Measurements from ENCODE around the gene COA8. TPM values are rescaled to one million over a fixed set of nuclear protein-coding genes. Genes with fewer than 3 reads are reported as not detected.

Gene COA8
- total and polyA plus RNA-seq, 10 of the 15 experiments (the other 5 are each of a cell fraction or from before 2014, with no cell fraction given), result 6.1 to 69.5 (median 25.8) TPM

DNA sequence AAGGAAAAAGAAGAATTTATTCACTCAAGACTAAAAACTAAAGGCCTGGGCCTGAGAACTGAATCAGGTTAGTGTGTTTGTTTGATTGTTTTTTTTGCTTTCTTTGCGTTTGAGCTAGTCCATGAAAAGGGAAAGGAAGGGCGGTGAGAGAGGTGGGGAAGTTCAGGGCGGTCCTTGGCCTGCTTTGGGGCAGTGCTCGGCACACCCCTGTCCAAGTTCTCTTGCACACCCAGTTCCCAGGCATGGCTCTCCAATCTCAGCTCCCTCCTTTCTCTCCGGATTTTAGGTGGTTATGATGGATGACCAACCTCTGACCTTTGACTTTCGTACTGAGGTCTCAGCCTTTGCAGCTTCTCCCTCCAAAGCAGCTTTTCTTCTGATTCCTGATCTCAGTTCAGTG, 11.3 kb downstream of the COA8 start:
- no peak overlapping the region for H2AFZ ChIP-seq (ENCODE audit: control insufficient read depth, low read depth, low read length)
- H3K4me3 ChIP-seq, result no peak overlapping the region
- H3K9ac ChIP-seq (ENCODE audit: control insufficient read depth, insufficient read depth, low read length), result no peak overlapping the region
- no peaks in the 10 kb centered on the region for H3K27me3 ChIP-seq (replicated peaks in 1 of 2; ENCODE audit: control insufficient read depth in 2 of 2, insufficient read depth in 2 of 2, low read length in 1 of 2)
- TF ChIP-seq RFX5 (IDR thresholded peaks at IDR 0.05; ENCODE audit: low read depth, low read length), result no peak
- no peak for TF ChIP-seq STAT3 (IDR thresholded peaks at IDR 0.05; ENCODE audit: low read depth, low read length)
- no peak for TF ChIP-seq WRNIP1 (IDR thresholded peaks at IDR 0.05; ENCODE audit: borderline replicate concordance, low read depth, low read length)
- TF ChIP-seq SMAD1 (IDR thresholded peaks at IDR 0.05; ENCODE audit: low read depth, partially characterized antibody), result no peak
- no peak for TF ChIP-seq EED (IDR thresholded peaks at IDR 0.05; ENCODE audit: low read depth)
- TF ChIP-seq, protein P1, sequence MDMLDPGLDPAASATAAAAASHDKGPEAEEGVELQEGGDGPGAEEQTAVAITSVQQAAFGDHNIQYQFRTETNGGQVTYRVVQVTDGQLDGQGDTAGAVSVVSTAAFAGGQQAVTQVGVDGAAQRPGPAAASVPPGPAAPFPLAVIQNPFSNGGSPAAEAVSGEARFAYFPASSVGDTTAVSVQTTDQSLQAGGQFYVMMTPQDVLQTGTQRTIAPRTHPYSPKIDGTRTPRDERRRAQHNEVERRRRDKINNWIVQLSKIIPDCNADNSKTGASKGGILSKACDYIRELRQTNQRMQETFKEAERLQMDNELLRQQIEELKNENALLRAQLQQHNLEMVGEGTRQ (IDR thresholded peaks at IDR 0.05; ENCODE audit: borderline replicate concordance, low read depth, low read length), result no peak
- TF ChIP-seq KLF5 (IDR thresholded peaks at IDR 0.05; ENCODE audit: partially characterized antibody), result no peak
- TF ChIP-seq BRCA1 (IDR thresholded peaks at IDR 0.05; ENCODE audit: low read depth, low read length), result no peak
- TF ChIP-seq MYC (IDR thresholded peaks at IDR 0.05; ENCODE audit: insufficient read depth, insufficient read length, insufficient replicate concordance, low read length, severe bottlenecking), result no peak
- no peak for TF ChIP-seq ZSCAN29 (IDR thresholded peaks at IDR 0.05)
- TF ChIP-seq EP300 (IDR thresholded peaks at IDR 0.05; ENCODE audit: borderline replicate concordance in 1 of 2, control insufficient read depth in 1 of 2, low read depth in 2 of 2, low read length in 2 of 2), result no peak
- TF ChIP-seq ZNF207 (IDR thresholded peaks at IDR 0.05; ENCODE audit: borderline replicate concordance), result no peak
- no peak for TF ChIP-seq NKRF (conservative IDR thresholded peaks at IDR 0.05)
- TF ChIP-seq FOXK2 (IDR thresholded peaks at IDR 0.05), result no peak
- no peak for TF ChIP-seq GABPA (IDR thresholded peaks at IDR 0.05; ENCODE audit: low read depth)
- peaks cover 2% of the 10 kb centered on the region; the same call in 1 of the 2 replicates for H3K79me2 ChIP-seq (ENCODE audit: control insufficient read depth, insufficient read depth, low read length)
- no peak overlapping the region for H3K4me2 ChIP-seq (ENCODE audit: control insufficient read depth, insufficient read depth)
- FAIRE-seq (no peak), DNase-seq (ENCODE audit: low read depth, low spot score) (no peak), ATAC-seq (no peak)
- ChIA-PET SMC1A (ENCODE audit: uncharacterized antibody, unreplicated experiment) (interaction anchor here (0.6 to 2.3 kb wide), 6 partner anchors 10 to 1074 kb away, joined by 3 to 8 read pairs (median 3); no protein-coding TSS in a partner anchor), RAD21 (ENCODE audit: unreplicated experiment) (interaction anchor here (0.8 kb wide), 1 partner anchor 159 kb away, joined by 3 read pairs; no protein-coding TSS in a partner anchor), POLR2A (interaction anchor here (0.6 to 0.8 kb wide), 2 partner anchors 9 to 266 kb away, joined by 3 to 4 read pairs; no protein-coding TSS in a partner anchor), CTCF (interaction anchor here (0.6 to 2.3 kb wide), 4 partner anchors 20 to 292 kb away, joined by 3 to 9 read pairs (median 3); no protein-coding TSS in a partner anchor)
- in situ Hi-C loops (cut with MboI), result loop anchor here (5.0 kb wide), 1 partner anchor 108 kb away; no protein-coding TSS in a partner anchor
- H3K4me1 ChIP-seq (ENCODE audit: control insufficient read depth, insufficient read depth, low read length), result no peaks in the 10 kb centered on the region
- WGBS (ENCODE audit: insufficient coverage, insufficient replicate concordance, low lambda C conversion rate, missing lambda C conversion rate), result 85% methylated on average over 6 of the region's 6 CpGs
- BruUV-seq (replicated peaks), result no TSS peak
- H3K27ac ChIP-seq (ENCODE audit: control insufficient read depth, insufficient read depth), result no peak overlapping the region
- no peaks in the 10 kb centered on the region for H4K20me1 ChIP-seq (ENCODE audit: control insufficient read depth, insufficient read depth)
- H3K36me3 ChIP-seq (ENCODE audit: control insufficient read depth in 2 of 2, insufficient read depth in 2 of 2, low read length in 1 of 2), result peaks cover 0 to 14% of the 10 kb centered on the region in 2 experiments; a peak in 3 of 4 replicates
- intact Hi-C loops (cut with micrococcal nuclease; ENCODE audit: unreplicated experiment), result loop anchor here (10.0 kb wide), 1 partner anchor 341 kb away; no protein-coding TSS in a partner anchor
- H3K9me3 ChIP-seq (replicated peaks; ENCODE audit: control insufficient read depth, insufficient read depth, low read length), result no peaks in the 10 kb centered on the region
